Keratinocyte (primary cell): Measurements from ENCODE around the gene RETN.

ENCODE experiments used
- CTCF ChIP-seq, 3 experiments: IDR thresholded peaks in 1 of 3; conservative IDR thresholded peaks in 1 of 3; optimal IDR thresholded peaks in 1 of 3; 2 replicates in 2 of 3; 3 replicates in 1 of 3; pipeline versions ENCODE3 to v1.5.1; 2011; ENCODE audit warnings: low read length in 3 of 3, mild to moderate bottlenecking in 3 of 3, moderate library complexity in 2 of 3, control low read depth in 1 of 3, inconsistent platforms in 1 of 3; ENCODE audit not compliant: insufficient read depth in 2 of 3; ENCODE audit errors: extremely low read depth in 1 of 3
- EZH2 ChIP-seq: IDR thresholded peaks from one replicate; pipeline ENCODE4 v1.6.1; 2012; ENCODE audit warnings: inconsistent platforms, mild to moderate bottlenecking, low read length, moderate library complexity

- no peak for TF ChIP-seq CTCF (optimal IDR thresholded peaks at IDR 0.05 in 1 of 3, IDR thresholded peaks at IDR 0.05 in 1 of 3, conservative IDR thresholded peaks at IDR 0.05 in 1 of 3; ENCODE audit: extremely low read depth in 1 of 3, insufficient read depth in 2 of 3, low read length in 3 of 3)
- no peak for TF ChIP-seq EZH2
These were observed 41.1 kb downstream of the RETN start for GRCh38 chr19:7709932-7710460.
